ENCODE data around the gene RRM1.

The RRM1 gene

DNA sequence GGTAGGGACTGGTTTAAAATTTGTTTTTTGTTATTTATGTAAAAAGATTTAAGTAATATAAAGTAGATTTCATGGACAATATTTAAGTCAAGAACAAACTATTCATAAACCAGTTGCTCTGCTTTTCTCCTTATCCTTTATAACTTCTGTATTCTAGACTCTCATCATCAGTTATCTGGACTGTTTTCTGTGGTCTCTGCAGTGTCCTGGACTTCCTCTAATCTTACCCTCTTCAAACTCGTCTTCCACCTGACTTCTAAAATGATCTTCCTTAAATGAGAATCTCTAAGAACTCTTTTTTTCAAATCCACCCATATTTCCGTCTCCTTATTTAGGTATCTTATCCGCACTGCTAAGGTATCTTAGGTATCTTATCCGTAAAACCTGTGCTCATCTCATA is 8.1 kb downstream of the RRM1 start:
- DNase-seq (ENCODE audit: low spot score): no peak
- in situ Hi-C loops (cut with MboI; ENCODE audit: low sequenced_read_pairs, unreplicated experiment): no loop called here
- TF ChIP-seq, protein P1, sequence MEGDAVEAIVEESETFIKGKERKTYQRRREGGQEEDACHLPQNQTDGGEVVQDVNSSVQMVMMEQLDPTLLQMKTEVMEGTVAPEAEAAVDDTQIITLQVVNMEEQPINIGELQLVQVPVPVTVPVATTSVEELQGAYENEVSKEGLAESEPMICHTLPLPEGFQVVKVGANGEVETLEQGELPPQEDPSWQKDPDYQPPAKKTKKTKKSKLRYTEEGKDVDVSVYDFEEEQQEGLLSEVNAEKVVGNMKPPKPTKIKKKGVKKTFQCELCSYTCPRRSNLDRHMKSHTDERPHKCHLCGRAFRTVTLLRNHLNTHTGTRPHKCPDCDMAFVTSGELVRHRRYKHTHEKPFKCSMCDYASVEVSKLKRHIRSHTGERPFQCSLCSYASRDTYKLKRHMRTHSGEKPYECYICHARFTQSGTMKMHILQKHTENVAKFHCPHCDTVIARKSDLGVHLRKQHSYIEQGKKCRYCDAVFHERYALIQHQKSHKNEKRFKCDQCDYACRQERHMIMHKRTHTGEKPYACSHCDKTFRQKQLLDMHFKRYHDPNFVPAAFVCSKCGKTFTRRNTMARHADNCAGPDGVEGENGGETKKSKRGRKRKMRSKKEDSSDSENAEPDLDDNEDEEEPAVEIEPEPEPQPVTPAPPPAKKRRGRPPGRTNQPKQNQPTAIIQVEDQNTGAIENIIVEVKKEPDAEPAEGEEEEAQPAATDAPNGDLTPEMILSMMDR (IDR thresholded peaks at IDR 0.05; ENCODE audit: borderline replicate concordance, control extremely low read depth, extremely low read depth, insufficient read depth, missing control alignments): no peak

DNA sequence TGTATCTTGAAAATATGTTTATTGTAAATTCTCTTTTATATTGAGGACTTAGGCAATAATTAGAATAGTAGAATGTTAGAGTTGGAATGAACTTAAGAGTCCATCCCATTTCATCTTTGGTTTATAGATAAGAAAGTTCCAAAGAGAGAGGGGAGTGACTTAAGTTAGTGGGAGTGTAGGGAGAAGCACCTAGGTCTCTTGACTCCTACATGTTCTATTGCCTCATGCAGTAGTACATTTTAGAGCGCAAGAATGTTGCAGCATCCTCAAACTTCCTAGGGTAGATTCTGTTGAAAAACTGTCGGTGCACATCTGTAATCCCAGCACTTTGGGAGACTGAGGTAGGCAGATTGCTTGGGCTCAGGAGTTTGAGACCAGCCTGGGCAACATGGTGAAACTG is 8.7 kb downstream of the RRM1 start:
- TF ChIP-seq, protein P1 (IDR thresholded peaks at IDR 0.05; ENCODE audit: borderline replicate concordance, control extremely low read depth, extremely low read depth, insufficient read depth, missing control alignments): no peak
- no peak for DNase-seq (ENCODE audit: low spot score)
- in situ Hi-C loops (cut with MboI; ENCODE audit: low sequenced_read_pairs, unreplicated experiment): no loop called here

DNA sequence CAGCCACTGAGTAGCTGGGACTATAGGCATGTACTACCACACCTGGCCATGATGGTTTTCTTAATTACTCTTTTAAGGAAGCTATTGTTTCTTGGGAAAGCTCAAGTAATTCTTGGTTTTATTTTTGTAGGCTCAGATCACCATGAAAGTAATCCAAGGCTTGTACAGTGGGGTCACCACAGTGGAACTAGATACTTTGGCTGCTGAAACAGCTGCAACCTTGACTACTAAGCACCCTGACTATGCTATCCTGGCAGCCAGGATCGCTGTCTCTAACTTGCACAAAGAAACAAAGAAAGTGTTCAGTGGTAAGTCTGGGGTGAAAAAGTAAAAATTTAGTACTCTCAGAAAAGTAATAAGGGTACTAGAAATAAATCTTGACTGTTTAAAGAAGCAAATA is 11.3 kb downstream of the RRM1 start:
- DNase-seq (ENCODE audit: low spot score): no peak
- in situ Hi-C loops (cut with MboI; ENCODE audit: low sequenced_read_pairs, unreplicated experiment): no loop called here
- TF ChIP-seq, protein P1 (IDR thresholded peaks at IDR 0.05; ENCODE audit: borderline replicate concordance, control extremely low read depth, extremely low read depth, insufficient read depth, missing control alignments): no peak

DNA sequence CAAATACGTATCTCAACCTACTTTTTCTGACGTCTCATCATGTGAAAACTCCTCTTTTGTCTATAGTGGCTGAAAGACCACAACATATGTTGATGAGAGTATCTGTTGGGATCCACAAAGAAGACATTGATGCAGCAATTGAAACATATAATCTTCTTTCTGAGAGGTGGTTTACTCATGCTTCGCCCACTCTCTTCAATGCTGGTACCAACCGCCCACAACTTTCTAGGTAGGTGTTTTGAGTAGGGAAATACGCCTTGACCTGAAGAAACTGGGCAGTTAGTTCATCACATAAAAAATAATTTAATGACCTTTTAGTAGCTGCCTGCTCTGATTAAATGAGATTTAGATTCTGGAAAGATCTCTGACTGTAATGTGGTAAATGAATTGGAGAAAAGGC is 17.2 kb downstream of the RRM1 start:
- DNase-seq (ENCODE audit: low spot score): no peak
- in situ Hi-C loops (cut with MboI; ENCODE audit: low sequenced_read_pairs, unreplicated experiment): no loop called here
- TF ChIP-seq, protein P1 (IDR thresholded peaks at IDR 0.05; ENCODE audit: borderline replicate concordance, control extremely low read depth, extremely low read depth, insufficient read depth, missing control alignments): no peak

DNA sequence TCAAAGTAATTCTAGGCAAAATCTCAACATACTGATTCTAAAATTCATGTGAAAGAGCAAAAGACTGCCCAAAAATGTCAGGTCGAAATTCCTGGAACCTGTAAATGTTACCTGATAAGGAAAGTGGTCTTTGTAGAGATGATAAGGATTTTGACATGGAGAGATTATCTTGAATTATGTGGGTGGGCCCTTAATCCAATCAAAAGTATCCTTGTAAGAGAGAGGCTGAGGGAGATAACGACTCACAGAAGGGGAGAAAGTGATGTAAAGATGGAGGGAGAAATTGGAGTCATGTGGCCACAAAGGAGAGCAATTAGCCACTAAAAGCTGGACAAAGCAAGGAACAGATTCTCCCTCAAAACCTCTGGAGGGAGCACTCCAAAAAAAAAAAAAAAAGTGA is 20.5 kb downstream of the RRM1 start:
- in situ Hi-C loops (cut with MboI; ENCODE audit: low sequenced_read_pairs, unreplicated experiment): no loop called here
- DNase-seq (ENCODE audit: low spot score): no peak
- TF ChIP-seq, protein P1 (IDR thresholded peaks at IDR 0.05; ENCODE audit: borderline replicate concordance, control extremely low read depth, extremely low read depth, insufficient read depth, missing control alignments): no peak

DNA sequence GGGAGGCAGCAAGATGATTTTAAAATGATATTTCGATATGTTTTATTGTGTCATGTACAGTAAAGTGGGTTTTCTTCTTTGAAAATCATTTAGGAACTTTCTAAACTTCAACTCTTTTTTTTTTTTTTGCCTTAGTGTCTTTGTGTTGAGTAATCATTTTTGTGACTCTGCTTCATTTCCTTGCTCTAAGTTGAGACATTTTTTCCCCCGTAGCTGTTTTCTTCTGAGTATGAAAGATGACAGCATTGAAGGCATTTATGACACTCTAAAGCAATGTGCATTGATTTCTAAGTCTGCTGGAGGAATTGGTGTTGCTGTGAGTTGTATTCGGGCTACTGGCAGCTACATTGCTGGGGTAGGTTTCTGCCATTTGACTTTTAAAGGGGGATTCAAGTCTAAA is 23.5 kb downstream of the RRM1 start:
- TF ChIP-seq, protein P1 (IDR thresholded peaks at IDR 0.05; ENCODE audit: borderline replicate concordance, control extremely low read depth, extremely low read depth, insufficient read depth, missing control alignments): no peak
- in situ Hi-C loops (cut with MboI; ENCODE audit: low sequenced_read_pairs, unreplicated experiment): no loop called here
- no peak for DNase-seq (ENCODE audit: low spot score)

DNA sequence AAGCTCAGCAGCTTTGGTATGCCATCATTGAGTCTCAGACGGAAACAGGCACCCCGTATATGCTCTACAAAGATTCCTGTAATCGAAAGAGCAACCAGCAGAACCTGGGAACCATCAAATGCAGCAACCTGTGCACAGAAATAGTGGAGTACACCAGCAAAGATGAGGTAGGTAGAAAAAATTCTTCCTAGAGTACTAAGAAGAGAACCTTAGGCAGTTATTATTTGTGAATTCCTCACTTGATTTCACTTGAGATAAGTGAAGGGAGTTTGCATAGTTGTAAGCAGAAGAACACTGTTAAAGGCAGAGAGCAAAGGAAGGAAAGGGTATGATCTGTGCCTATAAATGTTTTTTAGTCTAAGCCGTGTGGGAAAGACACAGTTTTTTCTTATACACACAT is 28.6 kb downstream of the RRM1 start:
- no peak for DNase-seq (ENCODE audit: low spot score)
- TF ChIP-seq, protein P1 (IDR thresholded peaks at IDR 0.05; ENCODE audit: borderline replicate concordance, control extremely low read depth, extremely low read depth, insufficient read depth, missing control alignments): no peak
- in situ Hi-C loops (cut with MboI; ENCODE audit: low sequenced_read_pairs, unreplicated experiment): no loop called here

Data from GM13976 (cell line).